KMS-11 (cell line): ENCODE measurements around the gene NXPH1.

Experiments
- H2AFZ ChIP-seq: fragments of 200-600 bp; sonication (generic); 2 replicates; pipeline ENCODE4 v1.6.1; 2016; ENCODE audit warnings: antibody characterized with exemption, mixed run types, low read depth
- H3K27ac ChIP-seq: fragments of 200-600 bp; sonication (generic); 2 replicates; pipeline ENCODE4 v1.6.1; 2016; ENCODE audit warnings: mild to moderate bottlenecking, mixed run types
- H3K27me3 ChIP-seq: fragments of 200-600 bp; sonication (generic); 2 replicates; pipeline ENCODE4 v1.6.1; 2017; ENCODE audit warnings: mild to moderate bottlenecking, low read depth, mixed run types, moderate library complexity; ENCODE audit not compliant: insufficient read depth
- H3K36me3 ChIP-seq: fragments of 200-600 bp; sonication (generic); 2 replicates; pipeline ENCODE4 v1.6.1; 2017; ENCODE audit warnings: mild to moderate bottlenecking, mixed run types; ENCODE audit not compliant: insufficient read depth
- H3K4me1 ChIP-seq: fragments of 200-600 bp; sonication (generic); 2 replicates; pipeline ENCODE4 v1.6.1; 2016; ENCODE audit warnings: mild to moderate bottlenecking, low read depth, mixed run types; ENCODE audit not compliant: poor library complexity, severe bottlenecking
- H3K4me2 ChIP-seq: fragments of 200-600 bp; sonication (generic); 2 replicates; pipeline ENCODE4 v1.7.0; 2016; ENCODE audit warnings: mild to moderate bottlenecking, mixed run types
- H3K4me3 ChIP-seq: fragments of 200-600 bp; sonication (generic); IDR thresholded peaks from 2 replicates; pipeline ENCODE4 v1.6.1; 2017; ENCODE audit warnings: low read depth, low read length, mixed read lengths; ENCODE audit not compliant: insufficient read depth
- H3K79me2 ChIP-seq: fragments of 200-600 bp; sonication (generic); 2 replicates; pipeline ENCODE4 v1.6.1; 2016; ENCODE audit warnings: low read depth, mixed run types; ENCODE audit not compliant: insufficient read depth
- H3K9ac ChIP-seq: fragments of 200-600 bp; sonication (generic); 2 replicates; pipeline ENCODE4 v1.6.1; 2016; ENCODE audit warnings: mild to moderate bottlenecking, mixed run types
- H4K20me1 ChIP-seq: fragments of 200-600 bp; sonication (generic); 2 replicates; pipeline ENCODE4 v1.6.1; 2016; ENCODE audit warnings: mild to moderate bottlenecking, mixed run types; ENCODE audit not compliant: insufficient read depth
- CTCF ChIP-seq: fragments of 200-600 bp; sonication (generic); conservative IDR thresholded peaks from 2 replicates; pipeline ENCODE4 v1.6.1; 2017; ENCODE audit warnings: low read depth, mild to moderate bottlenecking, antibody characterized with exemption, low read length, moderate library complexity, mixed read lengths

The NXPH1 gene

GRCh38 chr7:8590791-8591190 lies 157.4 kb downstream of the NXPH1 start:
- H3K9ac ChIP-seq, result no peak overlapping the region
- H3K4me2 ChIP-seq, result peak overlapping the region; percentile 72
- no peak overlapping the region for H3K4me3 ChIP-seq
- no peaks in the 10 kb centered on the region for H3K27me3 ChIP-seq
- no peaks in the 10 kb centered on the region for H3K36me3 ChIP-seq
- peak overlapping the region; percentile 19; the same call in 1 of the 2 replicates for H2AFZ ChIP-seq
- TF ChIP-seq CTCF, result no peak
- peaks cover 62% of the 10 kb centered on the region for H3K4me1 ChIP-seq
- H4K20me1 ChIP-seq, result no peaks in the 10 kb centered on the region
- H3K79me2 ChIP-seq, result no peaks in the 10 kb centered on the region
- H3K27ac ChIP-seq, result peak overlapping the region; percentile 54

DNA sequence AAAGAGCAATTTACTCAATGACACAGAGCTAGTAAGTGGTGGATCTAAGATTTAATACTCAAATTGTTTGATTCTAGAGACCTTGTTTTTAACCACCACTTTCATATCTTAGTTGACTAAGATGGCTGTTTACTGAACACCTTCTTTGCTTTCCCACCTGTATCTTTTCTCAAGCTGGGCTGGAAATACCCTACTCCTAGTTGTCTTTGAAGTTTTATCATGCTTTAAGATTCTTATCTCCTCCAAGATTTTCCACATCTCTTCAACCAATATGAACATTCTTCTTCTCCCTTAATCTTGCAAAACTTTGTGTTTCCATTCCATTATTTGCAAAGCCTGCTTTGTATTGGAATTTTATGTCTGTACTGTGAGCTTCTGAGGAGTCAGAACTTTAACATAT lies 157.9 kb downstream of the NXPH1 start:
- no peak for TF ChIP-seq CTCF
- Histone ChIP-seq H2AFZ (peak overlapping the region; percentile 19; the same call in 1 of the 2 replicates), H3K4me2 (peak overlapping the region; percentile 72), H3K36me3 (no peaks in the 10 kb centered on the region), H3K4me3 (no peak overlapping the region), H3K27ac (peak overlapping the region; percentile 54), H3K27me3 (no peaks in the 10 kb centered on the region), H3K79me2 (no peaks in the 10 kb centered on the region), H4K20me1 (no peaks in the 10 kb centered on the region), H3K9ac (no peak overlapping the region), H3K4me1 (peaks cover 62% of the 10 kb centered on the region)

- Histone ChIP-seq H3K4me3 (no peak overlapping the region), H3K79me2 (no peaks in the 10 kb centered on the region), H3K9ac (no peak overlapping the region), H3K27me3 (no peaks in the 10 kb centered on the region), H2AFZ (no peak overlapping the region; the same call in 1 of the 2 replicates), H3K4me1 (peaks cover 62% of the 10 kb centered on the region), H3K36me3 (no peaks in the 10 kb centered on the region), H3K4me2 (peak overlapping the region; percentile 72), H3K27ac (peak overlapping the region; percentile 54; the same call in 1 of the 2 replicates), H4K20me1 (no peaks in the 10 kb centered on the region)
- no peak for TF ChIP-seq CTCF
These were observed 158.8 kb downstream of the NXPH1 start for GRCh38 chr7:8592167-8592566.

DNA sequence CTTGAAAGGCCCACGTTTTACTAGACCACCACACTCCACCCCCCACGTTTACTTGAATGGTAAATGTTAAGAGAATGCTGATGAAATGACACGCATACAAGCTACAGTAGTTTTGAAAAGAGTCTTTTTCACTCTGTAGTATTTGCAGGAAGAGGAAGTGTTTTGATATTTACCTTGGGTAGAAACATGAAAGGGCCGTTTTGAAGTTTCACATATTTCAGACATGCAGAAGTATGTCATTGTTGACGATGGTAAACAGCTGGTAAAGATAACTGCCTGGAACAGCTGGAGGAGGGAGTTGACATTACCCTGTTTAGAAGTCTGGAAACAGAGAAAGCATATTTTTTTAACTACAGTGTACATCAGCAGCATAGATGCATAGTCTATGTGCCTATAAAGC lies 160.7 kb downstream of the NXPH1 start:
- Histone ChIP-seq H3K4me2 (no peak overlapping the region), H3K4me3 (no peak overlapping the region), H4K20me1 (no peaks in the 10 kb centered on the region), H3K4me1 (peaks cover 53% of the 10 kb centered on the region), H3K79me2 (no peaks in the 10 kb centered on the region), H3K27ac (no peak overlapping the region), H3K36me3 (no peaks in the 10 kb centered on the region), H2AFZ (no peak overlapping the region), H3K27me3 (no peaks in the 10 kb centered on the region), H3K9ac (no peak overlapping the region)
- TF ChIP-seq CTCF, result no peak
